SK-N-MC (cell line): Measurements from ENCODE around the gene PPIL1.

ENCODE experiments used
- EZH2 ChIP-seq: fragments of 200-600 bp; sonication (generic); IDR thresholded peaks from one replicate; pipeline ENCODE4 v1.6.1; 2017; ENCODE audit warnings: antibody characterized with exemption
- POLR2AphosphoS5 ChIP-seq: IDR thresholded peaks from 2 replicates; pipeline ENCODE4 v1.6.1; 2012; ENCODE audit warnings: mild to moderate bottlenecking, low read depth, low read length, borderline replicate concordance

DNA sequence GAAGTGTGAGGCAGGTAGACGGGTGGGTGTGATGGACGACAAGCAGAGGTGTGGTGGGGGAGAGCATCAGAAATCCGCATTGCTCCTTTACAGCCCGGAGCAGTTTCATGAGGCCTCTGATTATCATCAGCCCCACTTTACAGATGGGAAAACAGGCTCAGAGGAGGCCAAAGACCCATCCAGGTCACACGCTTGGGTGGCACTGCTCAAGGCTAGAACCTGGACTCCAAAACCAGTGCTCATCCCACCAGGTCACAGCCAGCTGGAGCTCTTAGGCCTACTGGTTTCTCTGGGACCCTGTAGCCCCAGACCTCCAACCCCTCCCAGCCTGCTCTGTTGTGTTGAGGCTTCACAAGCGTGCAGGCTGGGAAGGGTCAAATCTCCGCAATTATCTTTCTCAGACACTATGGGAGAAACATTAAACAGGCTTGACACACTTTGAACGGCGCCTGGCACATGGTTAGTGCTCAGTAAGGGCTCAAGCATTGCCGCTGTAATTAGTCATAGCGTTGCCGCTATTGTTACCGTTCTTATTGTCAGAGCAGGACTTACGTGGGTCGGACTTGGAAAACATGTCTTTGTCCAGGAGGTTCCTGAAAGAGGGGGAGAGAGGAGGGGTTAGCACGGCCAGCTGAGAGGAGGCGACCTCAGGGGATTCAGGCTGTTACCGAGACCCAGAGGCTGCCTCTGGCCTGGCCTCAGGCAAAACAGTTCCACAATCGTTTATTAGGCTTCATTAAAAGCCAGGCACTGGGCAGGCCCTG is 51.9 kb downstream of the PPIL1 start:
- no peak for TF ChIP-seq EZH2
- TF ChIP-seq POLR2AphosphoS5 = no peak
